Trophoblast cell (in vitro differentiated cells and primary cell): ENCODE results near the gene CPLX1.
"Not testable (repeated sequence)": the region's sequence is repeated elsewhere in the genome, so short reads cannot be mapped to it uniquely, and the experiment has no call there.

ENCODE experiments used
- DNase-seq, 2 donors: peaks; one replicate each; pipeline ENCODE4 v3.0.0-alpha.2; 2016
- H2AFZ ChIP-seq: 2 replicates; pipeline ENCODE4 v1.6.1; 2013; ENCODE audit warnings: low read length, moderate library complexity, mild to moderate bottlenecking; ENCODE audit not compliant: insufficient read depth, poor library complexity
- H2AK5ac ChIP-seq: 2 replicates; pipeline ENCODE4 v1.6.1; 2013; ENCODE audit warnings: mild to moderate bottlenecking, low read length
- H2BK120ac ChIP-seq: 2 replicates; pipeline ENCODE4 v1.6.1; 2013; ENCODE audit warnings: low read length, mild to moderate bottlenecking, moderate library complexity; ENCODE audit not compliant: insufficient read depth, poor library complexity
- H2BK12ac ChIP-seq: 2 replicates; pipeline ENCODE4 v1.6.1; 2013; ENCODE audit warnings: mild to moderate bottlenecking, low read length, moderate library complexity
- H2BK5ac ChIP-seq: 2 replicates; pipeline ENCODE4 v1.6.1; 2013; ENCODE audit warnings: low read length, low read depth, moderate library complexity, mild to moderate bottlenecking; ENCODE audit not compliant: poor library complexity
- H3K14ac ChIP-seq: 2 replicates; pipeline ENCODE4 v1.6.1; 2013; ENCODE audit warnings: mild to moderate bottlenecking, low read length
- H3K18ac ChIP-seq: 2 replicates; pipeline ENCODE4 v1.6.1; 2013; ENCODE audit warnings: mild to moderate bottlenecking, low read length
- H3K23ac ChIP-seq: 2 replicates; pipeline ENCODE4 v1.6.1; 2013; ENCODE audit warnings: low read length
- H3K27ac ChIP-seq: 2 replicates; pipeline ENCODE4 v1.5.1; 2013; ENCODE audit warnings: low read depth, mild to moderate bottlenecking, inconsistent platforms, low read length, moderate library complexity
- H3K27me3 ChIP-seq: 2 replicates; pipeline ENCODE4 v1.6.1; 2013; ENCODE audit warnings: inconsistent platforms, mild to moderate bottlenecking, low read length, moderate library complexity; ENCODE audit not compliant: insufficient read depth
- H3K36me3 ChIP-seq, 2 experiments: 1 replicate in 1 of 2; 2 replicates in 1 of 2; pipeline ENCODE4 v1.6.1; 2013; ENCODE audit warnings: low read length in 2 of 2, mild to moderate bottlenecking in 2 of 2, moderate library complexity in 1 of 2; ENCODE audit not compliant: insufficient read depth in 2 of 2, control insufficient read depth in 1 of 2
- H3K4ac ChIP-seq: 2 replicates; pipeline ENCODE4 v1.6.1; 2013; ENCODE audit warnings: low read depth, mild to moderate bottlenecking, low read length, moderate library complexity
- H3K4me1 ChIP-seq, 2 experiments: 1 replicate in 1 of 2; 2 replicates in 1 of 2; pipeline ENCODE4 v1.6.1; 2013; ENCODE audit warnings: low read length in 2 of 2, mild to moderate bottlenecking in 2 of 2, moderate library complexity in 1 of 2; ENCODE audit not compliant: insufficient read depth in 2 of 2, control insufficient read depth in 1 of 2
- H3K4me2 ChIP-seq: 2 replicates; pipeline ENCODE4 v1.6.1; 2013; ENCODE audit warnings: inconsistent platforms, mild to moderate bottlenecking, low read length, moderate library complexity
- H3K4me3 ChIP-seq: 2 replicates; pipeline ENCODE4 v1.5.1; 2013; ENCODE audit warnings: mild to moderate bottlenecking, low read depth, low read length, inconsistent platforms
- H3K79me1 ChIP-seq: one replicate; pipeline ENCODE4 v1.6.1; 2013; ENCODE audit warnings: low read length
- H3K79me2 ChIP-seq: 2 replicates; pipeline ENCODE4 v1.6.1; 2013; ENCODE audit warnings: low read length, mild to moderate bottlenecking; ENCODE audit not compliant: control insufficient read depth, insufficient read depth, poor library complexity
- H3K9ac ChIP-seq: 2 replicates; pipeline ENCODE4 v1.6.1; 2013; ENCODE audit warnings: mild to moderate bottlenecking, low read length
- H3K9me3 ChIP-seq: 2 replicates; pipeline ENCODE4 v1.6.1; 2013; ENCODE audit warnings: low read depth, mild to moderate bottlenecking, control low read depth, inconsistent platforms, low read length; ENCODE audit not compliant: insufficient read depth
- H4K12ac ChIP-seq: 2 replicates; pipeline ENCODE4 v1.6.1; 2013; ENCODE audit warnings: low read depth, mild to moderate bottlenecking, low read length, moderate library complexity
- H4K8ac ChIP-seq: 2 replicates; pipeline ENCODE4 v1.6.1; 2013; ENCODE audit warnings: low read depth, mild to moderate bottlenecking, low read length, moderate library complexity
- H4K91ac ChIP-seq: one replicate; pipeline ENCODE4 v1.6.1; 2013; ENCODE audit warnings: low read depth, mild to moderate bottlenecking, low read length, moderate library complexity
- WGBS: extraction: QIAGEN DNeasy Blood & Tissue Kit; methylation state at CpG from one replicate; pipeline ENCODE4 v1.1.7; 2013; ENCODE audit warnings: missing lambda C conversion rate; ENCODE audit not compliant: insufficient read length, insufficient coverage; ENCODE audit errors: extremely low coverage; 5-methylcytosine and 5-hydroxymethylcytosine counted together

CPLX1 gene

GRCh38 chr4:813900-814299, 12.0 kb downstream of the CPLX1 start:
- H3K27ac ChIP-seq = no peak overlapping the region
- H3K14ac ChIP-seq = no peak overlapping the region
- H3K9me3 ChIP-seq = peaks cover 1% of the 10 kb centered on the region
- H3K4ac ChIP-seq = no peak overlapping the region
- no peak overlapping the region for H2AFZ ChIP-seq
- H3K9ac ChIP-seq = no peak overlapping the region
- no peak overlapping the region for H2AK5ac ChIP-seq
- no peak overlapping the region for H3K4me3 ChIP-seq
- no peak overlapping the region for H3K23ac ChIP-seq
- no peak overlapping the region for H2BK120ac ChIP-seq
- H3K4me1 ChIP-seq = no peaks in the 10 kb centered on the region
- no peak overlapping the region for H4K91ac ChIP-seq
- no peaks in the 10 kb centered on the region for H3K27me3 ChIP-seq
- WGBS = no CpG with 5 or more reads among the region's 10 CpGs
- no peak for DNase-seq
- H3K36me3 ChIP-seq = no peaks in the 10 kb centered on the region
- no peak overlapping the region for H2BK12ac ChIP-seq
- no peak overlapping the region for H3K4me2 ChIP-seq
- H3K79me2 ChIP-seq = no peaks in the 10 kb centered on the region
- no peak overlapping the region for H4K12ac ChIP-seq
- H2BK5ac ChIP-seq = no peak overlapping the region
- H3K79me1 ChIP-seq = no peaks in the 10 kb centered on the region
- no peak overlapping the region for H3K18ac ChIP-seq
- H4K8ac ChIP-seq = no peak overlapping the region

- Histone ChIP-seq H3K36me3 (no peaks in the 10 kb centered on the region), H3K27ac (no peak overlapping the region), H3K9me3 (peaks cover 1% of the 10 kb centered on the region), H3K4ac (no peak overlapping the region), H2BK120ac (no peak overlapping the region), H2BK5ac (no peak overlapping the region), H3K23ac (no peak overlapping the region), H3K9ac (no peak overlapping the region), H4K91ac (no peak overlapping the region), H2AK5ac (no peak overlapping the region), H2BK12ac (no peak overlapping the region), H2AFZ (no peak overlapping the region), H3K27me3 (no peaks in the 10 kb centered on the region), H4K8ac (no peak overlapping the region), H4K12ac (no peak overlapping the region), H3K79me2 (no peaks in the 10 kb centered on the region), H3K4me2 (no peak overlapping the region), H3K14ac (no peak overlapping the region), H3K4me3 (no peak overlapping the region), H3K4me1 (no peaks in the 10 kb centered on the region), H3K18ac (no peak overlapping the region), H3K79me1 (no peaks in the 10 kb centered on the region)
- WGBS = 100% methylated on average over 6 of the region's 30 CpGs
- peak in 1 of 2 donors; percentile 40 for DNase-seq
Observed at GRCh38 chr4:808860-809570, 16.9 kb downstream of the CPLX1 start.

GRCh38 chr4:807792-808191, 18.1 kb downstream of the CPLX1 start:
- Histone ChIP-seq H3K36me3 (no peaks in the 10 kb centered on the region), H2BK5ac (no peak overlapping the region), H4K8ac (no peak overlapping the region), H3K79me2 (no peaks in the 10 kb centered on the region), H3K4ac (no peak overlapping the region), H3K79me1 (no peaks in the 10 kb centered on the region), H3K18ac (no peak overlapping the region), H3K27me3 (no peaks in the 10 kb centered on the region), H3K4me2 (no peak overlapping the region), H3K9ac (no peak overlapping the region), H2AFZ (no peak overlapping the region), H3K23ac (no peak overlapping the region), H3K4me3 (no peak overlapping the region), H2AK5ac (no peak overlapping the region), H2BK120ac (no peak overlapping the region), H2BK12ac (no peak overlapping the region), H3K14ac (no peak overlapping the region), H3K27ac (no peak overlapping the region), H3K4me1 (no peaks in the 10 kb centered on the region), H4K91ac (no peak overlapping the region), H3K9me3 (peaks cover 4% of the 10 kb centered on the region), H4K12ac (no peak overlapping the region)
- DNase-seq = no peak
- no CpG with 5 or more reads among the region's 5 CpGs for WGBS

GRCh38 chr4:806979-807378, 18.9 kb downstream of the CPLX1 start:
- not testable (repeated sequence) for DNase-seq, H2BK12ac ChIP-seq, H3K4me3 ChIP-seq, H3K9ac ChIP-seq, H2BK120ac ChIP-seq, H3K79me2 ChIP-seq, H3K79me1 ChIP-seq, H4K91ac ChIP-seq, H4K12ac ChIP-seq, H3K36me3 ChIP-seq, H3K23ac ChIP-seq, H3K9me3 ChIP-seq, H3K4me2 ChIP-seq, H2AK5ac ChIP-seq, H2BK5ac ChIP-seq, H4K8ac ChIP-seq, H3K4ac ChIP-seq, H3K27ac ChIP-seq, H3K4me1 ChIP-seq, H2AFZ ChIP-seq, H3K14ac ChIP-seq, H3K27me3 ChIP-seq, H3K18ac ChIP-seq
- WGBS = no CpG with 5 or more reads among the region's 4 CpGs
